B cell (primary cell): ENCODE data around the gene CSNK1G3. TPM values are rescaled to one million over a fixed set of nuclear protein-coding genes. Genes with fewer than 3 reads are reported as not detected.

Experiments used
- ATAC-seq: fragments of 200-7000 bp; cut with Tn5 transposase; one replicate; pipeline ENCODE4 v1.10.0; 2021; ENCODE audit warnings: low read depth, mild to moderate bottlenecking, moderate number of reproducible peaks, moderate library complexity
- CTCF ChIA-PET: fragments of 350-600 bp; sonication (Branson Sonifier 250); formaldehyde crosslinking; loops from one replicate; lab custom pipeline; 2021; ENCODE audit warnings: antibody characterized with exemption, inconsistent platforms; lab: Charles Lee
- POLR2A ChIA-PET: fragments of 350-600 bp; sonication (Branson Sonifier 250); formaldehyde crosslinking; loops from one replicate; lab custom pipeline; 2021; ENCODE audit warnings: antibody characterized with exemption; lab: Charles Lee
- DNase-seq: peaks from one replicate; pipeline ENCODE4 v3.0.0; 2013
- H2AFZ ChIP-seq: 2 replicates; pipeline ENCODE4 v1.6.1; 2012; ENCODE audit warnings: mild to moderate bottlenecking, low read depth, low read length; ENCODE audit not compliant: insufficient read depth, poor library complexity, severe bottlenecking
- H3K27ac ChIP-seq, 2 donors: 1 replicate in 1 of 2; 2 replicates in 1 of 2; pipeline ENCODE4 v1.5.1; 2012 to 2013; ENCODE audit warnings: low read length in 2 of 2, mild to moderate bottlenecking in 2 of 2, moderate library complexity in 1 of 2
- H3K27me3 ChIP-seq, 4 experiments: fragments of 200-600 bp in 1 of 4; sonication (generic) in 1 of 4; replicated peaks in 1 of 4; 1 replicate in 2 of 4; 2 replicates in 2 of 4; pipeline versions ENCODE4 v1.6.1 to v1.7.0; 2013 to 2016; ENCODE audit warnings: low read length in 3 of 4, mild to moderate bottlenecking in 2 of 4, mixed read lengths in 1 of 4, moderate library complexity in 1 of 4; ENCODE audit not compliant: insufficient read depth in 4 of 4, control insufficient read depth in 3 of 4; ENCODE audit errors: control extremely low read depth in 1 of 4
- H3K36me3 ChIP-seq, 2 experiments: replicated peaks in 1 of 2; 1 replicate in 1 of 2; 2 replicates in 1 of 2; pipeline versions ENCODE4 v1.6.1 to v1.7.1; 2013; ENCODE audit warnings: low read length in 1 of 2; ENCODE audit not compliant: insufficient read depth in 2 of 2, control insufficient read depth in 1 of 2; ENCODE audit errors: control extremely low read depth in 1 of 2, extremely low read depth in 1 of 2
- H3K4me1 ChIP-seq, 2 donors: fragments of 200-600 bp in 1 of 2; sonication (generic) in 1 of 2; 1 replicate in 1 of 2; 2 replicates in 1 of 2; pipeline versions ENCODE4 v1.5.1 to v1.6.1; 2013 to 2017; ENCODE audit warnings: low read length in 2 of 2; ENCODE audit not compliant: control insufficient read depth in 2 of 2, insufficient read depth in 2 of 2
- H3K4me2 ChIP-seq: replicated peaks from 2 replicates; pipeline ENCODE3; 2012; ENCODE audit warnings: mild to moderate bottlenecking, low read depth, low read length; ENCODE audit not compliant: poor library complexity, severe bottlenecking
- H3K4me3 ChIP-seq, 5 experiments: fragments of 200-600 bp in 1 of 5; sonication (generic) in 1 of 5; 1 replicate in 3 of 5; 2 replicates in 2 of 5; pipeline versions ENCODE4 v1.5.1 to v1.7.0; 2011 to 2016; ENCODE audit warnings: low read length in 4 of 5, mild to moderate bottlenecking in 4 of 5, low read depth in 2 of 5, control low read depth in 1 of 5, moderate library complexity in 1 of 5; ENCODE audit not compliant: insufficient read depth in 1 of 5; ENCODE audit errors: control extremely low read depth in 1 of 5, extremely low read depth in 1 of 5
- H3K79me2 ChIP-seq: fragments of 200-600 bp; sonication (generic); one replicate; pipeline ENCODE4 v1.6.0; 2016; ENCODE audit warnings: low read length; ENCODE audit not compliant: control insufficient read depth, insufficient read depth
- H3K9ac ChIP-seq: fragments of 200-600 bp; sonication (generic); 2 replicates; pipeline ENCODE4 v1.6.1; 2017; ENCODE audit warnings: mild to moderate bottlenecking, low read length, moderate library complexity
- H3K9me3 ChIP-seq, 3 donors: one replicate each; pipeline versions ENCODE4 v1.6.1 to v1.7.1; 2013; ENCODE audit warnings: low read length in 2 of 3; ENCODE audit not compliant: control insufficient read depth in 2 of 3, insufficient read depth in 1 of 3; ENCODE audit errors: control extremely low read depth in 1 of 3
- H4K20me1 ChIP-seq: 2 replicates; pipeline ENCODE4 v1.6.0; 2012; ENCODE audit warnings: mild to moderate bottlenecking, low read length; ENCODE audit not compliant: insufficient read depth, control insufficient read depth, poor library complexity, severe bottlenecking
- H3K27ac Mint-ChIP-seq: one replicate; pipeline ENCODE4 v1.8.0; 2021; ENCODE audit warnings: mixed read lengths
- H3K27me3 Mint-ChIP-seq: one replicate; pipeline ENCODE4 v1.8.0; 2021; ENCODE audit warnings: mixed read lengths
- H3K4me1 Mint-ChIP-seq: one replicate; pipeline ENCODE4 v1.8.0; 2021; ENCODE audit warnings: mixed read lengths
- H3K4me3 Mint-ChIP-seq: one replicate; pipeline ENCODE4 v1.8.0; 2021; ENCODE audit warnings: mixed read lengths
- H3K9me3 Mint-ChIP-seq: one replicate; pipeline ENCODE4 v1.8.0; 2022; ENCODE audit warnings: mixed read lengths; ENCODE audit not compliant: insufficient read depth
- CTCF ChIP-seq: fragments of 200-600 bp; IDR thresholded peaks from one replicate; pipeline ENCODE4 v1.8.0; 2022; ENCODE audit warnings: antibody characterized with exemption, mild to moderate bottlenecking
- EZH2 ChIP-seq: IDR thresholded peaks from 2 replicates; pipeline ENCODE4 v1.6.1; 2012; ENCODE audit warnings: borderline replicate concordance, low read depth, mild to moderate bottlenecking, moderate library complexity, low read length; ENCODE audit not compliant: insufficient read depth, poor library complexity, severe bottlenecking
- WGBS: methylation state at CpG from one replicate; pipeline ENCODE4 v1.1.5; 2013; ENCODE audit warnings: missing lambda C conversion rate; ENCODE audit not compliant: insufficient coverage; 5-methylcytosine and 5-hydroxymethylcytosine counted together
- intact Hi-C: fragments of 100-400 bp; cut with micrococcal nuclease; formaldehyde crosslinking; loops from one replicate; pipeline ENCODE4 v1.10.0; 2022
- polyA plus RNA-seq: library from polyadenylated mRNA; depleted of rRNA; stranded (reverse); fragments of >200 nt; gene quantifications from 2 replicates; pipeline ENCODE4 v1.2.3, GENCODE V29; 2012
- total RNA-seq, 2 donors: library from RNA; stranded (reverse); fragments of 120-200 nt in 1 of 2; gene quantifications; 1 replicate in 1 of 2; 2 replicates in 1 of 2; pipeline versions ENCODE4 v1.2.3 to v1.2.4, GENCODE V29; 2013 to 2022

CSNK1G3 gene
- total and polyA plus RNA-seq, 2 donors (not counting 1 experiment from before 2014, with no cell fraction given): 20.8 to 140 TPM

DNA sequence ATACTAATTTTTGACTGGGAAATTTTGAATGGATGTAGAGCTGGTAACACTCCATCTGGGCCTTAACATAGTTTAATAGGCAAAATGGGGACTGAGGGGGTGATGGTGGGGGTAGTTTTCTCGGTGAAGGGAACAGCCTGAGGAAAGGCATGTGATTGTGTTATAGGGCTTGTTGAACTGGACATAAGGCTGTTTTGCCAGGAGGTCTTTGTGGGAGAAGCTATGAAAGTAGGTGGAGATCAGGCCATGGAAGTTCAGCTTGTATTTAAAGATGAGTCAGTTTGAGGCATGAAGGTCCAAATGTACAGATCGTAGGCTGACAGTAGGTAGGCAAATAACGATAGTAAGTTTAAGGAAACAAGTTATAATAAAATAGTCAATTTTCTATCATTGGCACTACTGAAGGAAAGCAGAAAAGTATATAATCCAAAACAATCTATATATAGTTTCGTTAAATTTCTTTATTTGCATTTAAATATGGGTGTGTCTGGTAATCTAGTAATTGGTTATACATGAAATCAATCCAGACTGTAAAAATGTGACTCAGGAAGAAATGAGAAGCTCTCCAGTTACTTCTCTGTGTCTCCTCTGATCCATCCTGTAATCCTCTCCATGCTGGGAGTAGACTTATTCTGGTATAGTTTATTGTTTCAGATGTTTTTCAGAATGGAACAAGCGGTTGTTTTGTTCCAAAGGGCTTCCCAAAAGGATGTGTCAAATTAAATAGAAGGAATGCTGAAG, 2.8 kb downstream of the CSNK1G3 start:
- Histone ChIP-seq H3K4me3 (peak overlapping the region in 2 of 5 experiments; percentile 9 to 31), H3K4me1 (peaks cover 57 to 67% of the 10 kb centered on the region in 2 donors), H3K27ac (peak overlapping the region in 1 of 2 donors; percentile 80), H3K27me3 (no peaks in the 10 kb centered on the region), H3K79me2 (peaks cover 77% of the 10 kb centered on the region), H3K9ac (peak overlapping the region; percentile 88), H3K4me2 (peak overlapping the region; percentile 81), H3K9me3 (no peaks in the 10 kb centered on the region), H4K20me1 (no peaks in the 10 kb centered on the region), H2AFZ (no peak overlapping the region), H3K36me3 (no peaks in the 10 kb centered on the region)
- Mint-ChIP-seq H3K27me3 (no peaks in the 10 kb centered on the region), H3K4me3 (peak overlapping the region; percentile 53), H3K4me1 (peaks cover 65% of the 10 kb centered on the region), H3K27ac (peak overlapping the region; percentile 59), H3K9me3 (no peaks in the 10 kb centered on the region)
- POLR2A ChIA-PET: interaction anchor here (0.6 kb wide), 1 partner anchor 25 kb away, joined by 3 read pairs; no protein-coding TSS in a partner anchor
- CTCF ChIA-PET: interaction anchor here (0.9 to 5.6 kb wide), 2 partner anchors 91 to 92 kb away, joined by 3 to 37 read pairs; partner anchors contain the start of gene CEP120
- DNase-seq (no peak), ATAC-seq (no peak)
- TF ChIP-seq EZH2 (no peak), CTCF (no peak)
- WGBS: 93% methylated on average over 1 of the region's 5 CpGs
- intact Hi-C loops: loop anchor here (5.0 to 10.0 kb wide), 3 partner anchors 83 to 810 kb away; no protein-coding TSS in a partner anchor

DNA sequence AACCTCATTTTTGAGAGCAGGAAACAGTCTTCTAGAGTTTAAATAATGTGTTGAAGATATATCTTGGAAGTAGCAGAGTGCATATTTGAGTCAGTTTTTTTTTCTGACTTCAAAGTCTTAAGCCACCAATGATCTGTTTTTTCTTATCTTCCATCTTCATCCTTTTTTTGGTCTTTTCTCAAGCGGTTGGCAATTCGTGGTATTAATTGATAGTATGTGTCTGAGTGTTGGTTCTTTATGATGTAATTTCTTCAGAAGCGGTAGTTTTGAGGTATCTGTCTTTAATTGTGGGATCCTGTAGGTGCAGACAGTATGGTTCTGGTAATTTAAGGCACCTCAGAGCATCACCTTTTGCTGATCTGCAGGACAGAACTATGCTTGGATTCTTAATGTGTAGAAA, 3.9 kb downstream of the CSNK1G3 start:
- H3K4me1 Mint-ChIP-seq: peaks cover 74% of the 10 kb centered on the region
- Histone ChIP-seq H3K4me2 (peak overlapping the region; percentile 68), H3K9ac (no peak overlapping the region), H3K9me3 (no peaks in the 10 kb centered on the region), H2AFZ (no peak overlapping the region), H3K4me1 (peaks cover 59 to 75% of the 10 kb centered on the region in 2 donors), H3K36me3 (no peaks in the 10 kb centered on the region), H3K27ac (peak overlapping the region; percentile 1 to 80), H4K20me1 (no peaks in the 10 kb centered on the region), H3K4me3 (no peak overlapping the region), H3K27me3 (no peaks in the 10 kb centered on the region), H3K79me2 (peaks cover 88% of the 10 kb centered on the region)
- CTCF ChIA-PET: interaction anchor here (1.3 kb wide), 1 partner anchor 95 kb away, joined by 3 read pairs; no protein-coding TSS in a partner anchor
- no peaks in the 10 kb centered on the region for H3K27me3 Mint-ChIP-seq
- WGBS: 61% methylated on average over 2 of the region's 3 CpGs
- DNase-seq (no peak), ATAC-seq (no peak)
- H3K9me3 Mint-ChIP-seq: no peaks in the 10 kb centered on the region
- intact Hi-C loops: loop anchor here (2.0 to 10.0 kb wide), 3 partner anchors 95 to 811 kb away; no protein-coding TSS in a partner anchor
- peak overlapping the region; percentile 77 for H3K27ac Mint-ChIP-seq
- POLR2A ChIA-PET: no interaction called here
- H3K4me3 Mint-ChIP-seq: peak overlapping the region; percentile 50
- TF ChIP-seq EZH2 (no peak), CTCF (no peak)
